PFSK-1 (cell line): ENCODE measurements around the gene GTPBP6.

Source experiments
- POLR2AphosphoS5 ChIP-seq: IDR thresholded peaks from 2 replicates; pipeline ENCODE4 v1.6.1; 2012; ENCODE audit warnings: low read depth, mild to moderate bottlenecking, control low read depth, low read length, moderate library complexity
- TAF1 ChIP-seq: IDR thresholded peaks from 2 replicates; pipeline ENCODE4 v1.6.1; 2012; ENCODE audit warnings: low read length, control low read depth, borderline replicate concordance; ENCODE audit not compliant: insufficient read depth
- TF ChIP-seq, protein P1 (sequence below), 2 experiments: IDR thresholded peaks; 2 replicates each; pipeline versions ENCODE4 v1.6.1 to v1.8.0; 2011 to 2012; ENCODE audit warnings: low read depth in 2 of 2, low read length in 2 of 2, control low read depth in 1 of 2, inconsistent platforms in 1 of 2, mild to moderate bottlenecking in 1 of 2, moderate library complexity in 1 of 2; ENCODE audit not compliant: insufficient read depth in 1 of 2

DNA sequence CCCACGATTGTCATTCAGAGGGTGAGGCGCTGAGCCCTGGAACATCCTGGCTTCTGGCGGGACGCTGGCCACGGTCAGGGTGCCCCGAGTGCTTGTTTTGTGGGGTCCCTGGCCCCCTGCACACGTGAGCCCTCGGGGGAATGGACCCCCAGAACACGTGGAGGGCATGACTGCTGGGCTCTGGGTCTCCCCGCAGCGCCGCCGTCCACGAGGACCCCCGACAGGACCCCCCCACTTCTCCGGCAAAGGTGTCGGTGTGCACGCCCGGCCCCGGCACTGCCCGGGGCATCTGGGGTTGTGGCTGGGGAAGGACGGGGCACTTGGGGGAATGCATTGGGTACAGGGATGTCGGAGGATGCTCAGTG, 13.9 kb upstream of the GTPBP6 start:
- TF ChIP-seq POLR2AphosphoS5 = no peak
- TF ChIP-seq, protein P1, sequence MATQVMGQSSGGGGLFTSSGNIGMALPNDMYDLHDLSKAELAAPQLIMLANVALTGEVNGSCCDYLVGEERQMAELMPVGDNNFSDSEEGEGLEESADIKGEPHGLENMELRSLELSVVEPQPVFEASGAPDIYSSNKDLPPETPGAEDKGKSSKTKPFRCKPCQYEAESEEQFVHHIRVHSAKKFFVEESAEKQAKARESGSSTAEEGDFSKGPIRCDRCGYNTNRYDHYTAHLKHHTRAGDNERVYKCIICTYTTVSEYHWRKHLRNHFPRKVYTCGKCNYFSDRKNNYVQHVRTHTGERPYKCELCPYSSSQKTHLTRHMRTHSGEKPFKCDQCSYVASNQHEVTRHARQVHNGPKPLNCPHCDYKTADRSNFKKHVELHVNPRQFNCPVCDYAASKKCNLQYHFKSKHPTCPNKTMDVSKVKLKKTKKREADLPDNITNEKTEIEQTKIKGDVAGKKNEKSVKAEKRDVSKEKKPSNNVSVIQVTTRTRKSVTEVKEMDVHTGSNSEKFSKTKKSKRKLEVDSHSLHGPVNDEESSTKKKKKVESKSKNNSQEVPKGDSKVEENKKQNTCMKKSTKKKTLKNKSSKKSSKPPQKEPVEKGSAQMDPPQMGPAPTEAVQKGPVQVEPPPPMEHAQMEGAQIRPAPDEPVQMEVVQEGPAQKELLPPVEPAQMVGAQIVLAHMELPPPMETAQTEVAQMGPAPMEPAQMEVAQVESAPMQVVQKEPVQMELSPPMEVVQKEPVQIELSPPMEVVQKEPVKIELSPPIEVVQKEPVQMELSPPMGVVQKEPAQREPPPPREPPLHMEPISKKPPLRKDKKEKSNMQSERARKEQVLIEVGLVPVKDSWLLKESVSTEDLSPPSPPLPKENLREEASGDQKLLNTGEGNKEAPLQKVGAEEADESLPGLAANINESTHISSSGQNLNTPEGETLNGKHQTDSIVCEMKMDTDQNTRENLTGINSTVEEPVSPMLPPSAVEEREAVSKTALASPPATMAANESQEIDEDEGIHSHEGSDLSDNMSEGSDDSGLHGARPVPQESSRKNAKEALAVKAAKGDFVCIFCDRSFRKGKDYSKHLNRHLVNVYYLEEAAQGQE (IDR thresholded peaks at IDR 0.05; ENCODE audit: insufficient read depth in 1 of 2, low read depth in 2 of 2, low read length in 2 of 2) = no peak
- TF ChIP-seq TAF1 = no peak
